ENCODE data around the gene AP5Z1.

DNA sequence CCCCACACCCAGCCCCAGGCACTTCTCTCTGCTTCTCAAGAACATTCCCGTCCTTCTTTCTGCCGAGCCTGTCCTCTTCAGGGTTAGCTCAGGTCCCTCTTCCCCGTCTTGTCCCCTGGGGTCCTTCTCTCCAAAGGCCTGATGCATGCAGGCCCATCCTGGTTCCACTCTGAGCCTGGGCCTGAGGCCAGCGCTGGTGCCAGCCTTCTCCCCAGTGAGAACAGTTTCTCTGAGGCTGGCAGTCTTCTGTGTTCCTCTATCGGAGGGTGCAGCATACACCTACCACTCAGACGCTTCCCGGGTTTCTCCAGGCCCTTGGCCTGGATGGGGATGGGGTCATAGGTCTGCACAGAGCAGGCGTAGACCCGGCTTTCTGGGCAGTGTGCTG lies 14.6 kb downstream of the AP5Z1 start:
- TF ChIP-seq EZH2 (IDR thresholded peaks at IDR 0.05; ENCODE audit: borderline replicate concordance, low read depth, low read length, severe bottlenecking) = no peak
- TF ChIP-seq, protein P1, sequence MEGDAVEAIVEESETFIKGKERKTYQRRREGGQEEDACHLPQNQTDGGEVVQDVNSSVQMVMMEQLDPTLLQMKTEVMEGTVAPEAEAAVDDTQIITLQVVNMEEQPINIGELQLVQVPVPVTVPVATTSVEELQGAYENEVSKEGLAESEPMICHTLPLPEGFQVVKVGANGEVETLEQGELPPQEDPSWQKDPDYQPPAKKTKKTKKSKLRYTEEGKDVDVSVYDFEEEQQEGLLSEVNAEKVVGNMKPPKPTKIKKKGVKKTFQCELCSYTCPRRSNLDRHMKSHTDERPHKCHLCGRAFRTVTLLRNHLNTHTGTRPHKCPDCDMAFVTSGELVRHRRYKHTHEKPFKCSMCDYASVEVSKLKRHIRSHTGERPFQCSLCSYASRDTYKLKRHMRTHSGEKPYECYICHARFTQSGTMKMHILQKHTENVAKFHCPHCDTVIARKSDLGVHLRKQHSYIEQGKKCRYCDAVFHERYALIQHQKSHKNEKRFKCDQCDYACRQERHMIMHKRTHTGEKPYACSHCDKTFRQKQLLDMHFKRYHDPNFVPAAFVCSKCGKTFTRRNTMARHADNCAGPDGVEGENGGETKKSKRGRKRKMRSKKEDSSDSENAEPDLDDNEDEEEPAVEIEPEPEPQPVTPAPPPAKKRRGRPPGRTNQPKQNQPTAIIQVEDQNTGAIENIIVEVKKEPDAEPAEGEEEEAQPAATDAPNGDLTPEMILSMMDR (IDR thresholded peaks at IDR 0.05; ENCODE audit: borderline replicate concordance, extremely low read depth, low read length, poor library complexity, severe bottlenecking) = no peak

Measured in DND-41 (cell line).